ENCODE data around the gene NOL11.

DNA sequence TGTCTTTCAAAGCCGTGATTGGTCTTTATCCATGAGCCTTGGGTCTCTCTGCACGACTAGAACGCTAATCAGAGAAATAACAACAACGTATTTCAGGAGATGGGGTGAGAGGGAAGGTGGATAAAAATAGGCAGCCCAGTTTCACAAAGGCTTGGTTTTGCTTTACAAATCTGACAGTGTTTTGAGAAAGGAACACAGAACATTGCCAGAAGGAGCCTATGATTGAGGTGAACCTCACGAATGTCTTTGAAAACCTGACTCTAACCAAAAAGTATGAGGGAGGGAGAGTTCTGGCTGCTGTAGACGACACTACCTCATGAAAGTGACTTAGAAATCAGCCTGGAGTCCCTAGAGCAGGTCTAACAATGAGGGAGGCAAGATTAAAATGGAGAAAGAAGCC lies 38.0 kb upstream of the NOL11 start:
- no peak for TF ChIP-seq CTCF (IDR thresholded peaks at IDR 0.05; ENCODE audit: extremely low read depth in 1 of 2, insufficient read depth in 1 of 2, low read depth in 1 of 2, low read length in 2 of 2)
- no peak for TF ChIP-seq POLR2A (IDR thresholded peaks at IDR 0.05; ENCODE audit: low read depth, low read length)
- no peak for TF ChIP-seq MYC (IDR thresholded peaks at IDR 0.05; ENCODE audit: low read depth, low read length)
- no peak for TF ChIP-seq EZH2 (IDR thresholded peaks at IDR 0.05; ENCODE audit: borderline replicate concordance, low read depth, low read length, severe bottlenecking)
- TF ChIP-seq, protein P1, sequence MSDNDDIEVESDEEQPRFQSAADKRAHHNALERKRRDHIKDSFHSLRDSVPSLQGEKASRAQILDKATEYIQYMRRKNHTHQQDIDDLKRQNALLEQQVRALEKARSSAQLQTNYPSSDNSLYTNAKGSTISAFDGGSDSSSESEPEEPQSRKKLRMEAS (IDR thresholded peaks at IDR 0.05; ENCODE audit: insufficient read depth, insufficient read length), result no peak
- TF ChIP-seq POLR2AphosphoS5 (IDR thresholded peaks at IDR 0.05; ENCODE audit: insufficient read depth, low read depth, low read length), result no peak
- TF ChIP-seq FOS (IDR thresholded peaks at IDR 0.05; ENCODE audit: borderline replicate concordance, insufficient read depth, low read length), result no peak
